HG03354 (cell line): Measurements from ENCODE around the gene HOXB4.

Experiments used
- ATAC-seq: cut with Tn5 transposase; IDR thresholded peaks from one replicate; pipeline ENCODE4 v1.9.1; 2021; ENCODE audit warnings: mild to moderate bottlenecking; ENCODE audit not compliant: unreplicated experiment, poor library complexity, severe bottlenecking

The HOXB4 gene

DNA sequence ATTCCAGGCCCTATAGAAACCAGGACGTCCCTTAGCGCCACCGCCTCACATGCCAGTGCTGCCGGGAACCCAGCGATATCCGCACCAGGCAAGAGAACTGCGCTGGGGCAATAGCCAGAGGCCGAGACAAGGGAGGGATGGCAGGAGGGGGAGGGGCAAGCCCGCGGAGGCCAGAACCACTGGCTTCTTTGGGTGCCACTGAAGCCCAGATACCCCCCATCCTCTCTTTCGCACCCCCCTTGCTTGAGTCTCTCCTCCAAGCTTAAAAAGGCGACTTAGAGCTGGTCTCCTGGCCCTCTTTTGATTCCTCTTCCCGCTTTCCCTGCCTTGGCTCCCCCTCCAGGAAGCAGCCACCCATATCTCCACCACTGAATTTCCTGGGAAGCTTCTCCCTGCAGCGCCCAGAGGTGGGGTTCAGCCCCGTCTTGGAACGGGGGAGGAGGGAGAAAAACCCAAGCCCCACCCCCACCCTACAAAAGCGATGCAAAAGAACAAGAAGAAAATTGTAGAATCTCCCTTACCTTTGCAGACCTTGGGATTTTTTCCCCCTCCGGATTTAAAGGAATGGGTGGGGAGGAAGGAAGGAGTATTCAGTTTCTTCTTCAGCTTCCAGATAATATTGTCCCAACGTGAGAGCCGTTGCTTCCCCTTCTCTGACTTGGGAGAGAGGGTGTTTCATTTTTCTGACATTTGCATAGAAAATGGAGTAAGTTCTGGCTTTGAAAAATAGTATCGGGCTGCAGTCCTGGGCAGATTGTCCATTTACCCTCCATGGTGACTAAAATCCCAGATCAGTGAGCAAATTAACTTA lies 26.0 kb upstream of the HOXB4 start:
- ATAC-seq: no peak

DNA sequence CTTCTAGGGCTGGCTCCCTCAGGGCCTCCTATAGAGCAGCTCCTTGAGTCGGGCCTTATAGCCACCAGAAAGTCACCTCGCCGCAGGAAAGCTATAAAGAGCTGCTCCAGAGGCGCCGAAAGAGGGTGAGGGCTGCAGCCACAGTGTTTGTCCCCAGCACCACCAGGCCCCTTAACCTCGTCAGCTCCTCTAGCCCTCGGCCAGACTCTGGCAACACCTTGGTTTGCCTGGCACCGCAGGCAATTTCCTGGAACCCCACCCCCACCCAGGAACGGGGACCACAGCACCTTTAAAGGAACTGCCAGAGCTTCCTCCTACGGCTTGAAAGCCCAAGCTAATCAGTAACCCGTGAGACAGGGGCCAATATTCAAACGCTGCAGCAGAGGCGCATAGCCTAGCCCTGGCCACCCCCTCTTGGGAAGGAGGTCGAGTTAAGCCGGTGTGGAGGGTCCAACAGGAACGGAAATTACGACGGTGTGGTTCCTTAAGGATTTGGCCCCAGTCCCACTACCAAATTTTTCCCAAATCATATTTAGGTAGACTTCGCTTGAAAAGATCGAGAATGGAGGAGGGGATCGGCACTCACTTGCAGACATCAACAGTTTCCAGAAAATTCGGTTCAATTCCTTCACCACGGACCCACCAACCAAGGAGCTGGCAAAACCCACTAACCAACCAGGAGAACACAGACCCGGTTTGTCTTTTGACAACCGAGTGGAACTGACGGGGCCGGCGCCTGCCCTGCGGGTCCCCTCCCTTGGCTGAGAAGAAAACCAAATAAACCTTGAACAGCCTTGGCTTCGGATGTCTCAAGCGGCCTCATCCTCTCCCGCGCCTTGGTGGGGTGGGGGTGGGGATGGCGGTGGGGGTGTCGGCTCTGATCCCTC lies 23.6 kb upstream of the HOXB4 start:
- no peak for ATAC-seq

DNA sequence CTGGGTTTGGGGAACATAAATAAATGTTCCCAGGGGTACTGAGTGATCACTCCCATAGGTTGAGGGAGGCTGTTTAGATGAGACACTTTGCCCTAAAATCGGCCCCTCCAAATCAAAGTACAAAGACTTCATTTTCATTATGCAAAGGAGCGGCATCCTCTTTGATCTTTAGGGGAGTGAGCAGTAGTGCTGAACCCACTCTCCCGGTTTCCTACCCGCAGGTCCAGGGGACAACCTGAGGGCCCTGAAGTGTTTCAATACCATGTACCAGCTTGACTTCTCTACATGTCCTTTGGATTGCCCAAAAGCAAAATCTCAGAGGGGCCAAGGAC lies 23.0 kb upstream of the HOXB4 start:
- no peak for ATAC-seq

DNA sequence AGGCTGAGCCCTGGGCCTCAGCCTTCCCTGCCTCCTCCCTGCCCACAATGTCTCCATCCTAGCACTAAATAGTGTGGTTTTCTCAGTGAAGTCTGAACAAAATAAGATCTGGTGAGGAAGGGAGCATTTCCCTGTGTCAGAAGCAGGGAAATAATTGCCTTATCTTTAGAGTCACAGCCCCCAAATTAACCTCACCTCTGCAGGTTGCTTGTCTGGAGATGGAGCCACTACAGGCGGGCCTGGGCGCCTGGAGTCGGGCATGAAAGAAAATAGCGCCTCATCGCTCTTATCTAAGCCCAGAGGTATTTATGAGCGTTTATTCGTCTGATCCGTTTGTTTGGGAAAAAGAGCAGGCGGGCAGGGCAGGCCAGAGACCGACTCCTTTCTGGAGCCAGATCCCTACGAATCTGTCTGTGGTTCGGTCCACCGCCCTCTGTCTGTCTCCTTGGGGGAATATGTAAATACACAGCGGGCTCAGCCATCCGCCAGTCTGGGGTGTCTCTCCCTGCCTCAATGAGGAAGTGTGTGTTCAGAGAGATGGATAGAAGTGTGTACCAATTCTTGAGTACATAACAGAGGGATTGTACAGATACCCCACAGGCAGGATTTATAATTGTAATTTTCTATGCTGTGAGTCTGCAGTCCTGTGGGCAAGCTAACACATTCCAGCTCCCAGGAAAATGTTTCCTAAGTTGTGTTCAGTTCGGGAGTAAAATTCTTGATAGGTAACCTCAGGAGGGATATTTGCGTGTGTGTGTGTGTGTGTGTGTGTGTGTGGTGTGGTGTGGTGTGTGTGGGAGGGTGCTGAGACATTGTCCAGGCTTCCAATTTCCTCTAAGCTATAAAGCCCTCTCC lies 22.3 kb upstream of the HOXB4 start:
- no peak for ATAC-seq

DNA sequence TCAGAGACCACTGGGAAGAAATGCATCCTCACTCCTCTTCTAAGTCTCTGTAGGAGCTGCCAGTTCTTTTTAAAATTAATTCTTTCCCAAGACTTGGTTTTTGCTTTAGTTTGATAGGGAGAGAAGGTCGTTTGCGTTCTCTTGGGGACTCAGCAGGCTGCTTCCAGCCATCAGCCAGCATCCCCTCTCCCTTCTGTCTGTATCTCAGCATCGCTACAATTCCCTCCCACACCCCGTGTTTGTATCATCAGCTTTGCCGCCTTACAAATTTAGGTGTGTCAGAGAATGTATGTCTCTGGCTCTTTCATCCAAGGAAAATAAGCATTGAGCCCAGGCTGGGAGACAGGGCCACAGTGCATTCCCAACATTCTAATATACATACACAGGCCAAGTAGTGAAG lies 21.2 kb upstream of the HOXB4 start:
- no peak for ATAC-seq

DNA sequence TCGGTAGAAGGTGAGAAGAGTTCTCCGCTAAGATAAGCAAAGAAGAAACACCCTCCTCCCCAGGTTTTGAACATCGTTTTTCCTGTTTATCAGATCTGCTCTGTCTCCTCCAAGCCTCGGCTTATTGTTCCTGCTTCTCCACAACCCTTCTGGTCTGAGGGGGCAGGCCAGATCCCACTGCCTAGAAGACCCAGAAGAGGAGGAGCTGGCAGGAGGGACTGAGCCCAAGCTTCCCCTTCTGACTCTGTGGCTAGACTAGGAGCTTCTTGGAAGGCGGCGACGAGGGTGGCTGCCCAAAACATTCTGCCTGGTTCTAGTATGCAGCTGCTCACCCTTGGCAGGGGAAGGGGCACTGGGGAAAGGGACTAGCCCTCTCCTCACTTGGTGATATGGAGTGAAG lies 20.6 kb upstream of the HOXB4 start:
- ATAC-seq: no peak

DNA sequence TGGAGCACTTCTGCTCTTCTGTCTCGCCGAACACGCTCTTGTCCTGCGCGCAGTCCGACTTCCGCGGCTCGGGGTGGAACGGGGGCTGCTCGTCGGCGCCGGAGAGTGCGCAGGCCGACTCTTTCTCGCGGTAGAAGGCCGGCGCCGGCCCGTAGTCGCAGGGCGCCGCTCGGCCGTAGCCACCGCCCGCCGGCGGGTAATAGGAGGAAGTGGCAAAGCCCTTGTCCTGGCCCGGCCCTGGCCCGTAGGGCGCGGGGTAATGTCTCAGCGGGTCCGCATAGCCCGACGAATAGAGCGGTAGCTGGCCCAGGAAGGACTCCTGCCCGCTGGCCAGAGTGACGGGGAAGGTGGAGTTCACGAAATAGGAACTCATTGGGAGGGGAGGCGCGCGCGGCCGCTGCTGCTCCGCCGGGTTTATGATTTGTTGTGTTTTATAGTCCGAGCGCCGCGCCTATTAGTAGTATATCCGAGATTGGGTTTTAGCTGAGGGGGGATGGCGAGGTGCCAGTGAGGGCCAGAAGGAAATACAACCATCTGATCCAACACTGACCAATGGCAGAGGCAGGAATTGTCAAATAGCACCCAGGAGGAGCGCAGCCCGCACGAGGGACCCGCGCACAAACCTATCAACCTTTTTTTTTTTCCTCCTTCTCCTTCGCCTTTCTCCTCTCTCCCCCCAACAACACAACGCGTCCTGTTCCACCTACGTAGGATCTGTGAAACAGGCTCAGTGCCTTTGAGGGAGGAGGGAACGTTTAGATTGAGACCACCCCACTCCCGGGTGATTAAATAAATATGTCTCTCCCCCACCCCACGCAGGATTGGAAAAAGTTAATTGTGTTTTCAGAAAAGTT lies 19.9 kb upstream of the HOXB4 start:
- peak; percentile 41 for ATAC-seq

DNA sequence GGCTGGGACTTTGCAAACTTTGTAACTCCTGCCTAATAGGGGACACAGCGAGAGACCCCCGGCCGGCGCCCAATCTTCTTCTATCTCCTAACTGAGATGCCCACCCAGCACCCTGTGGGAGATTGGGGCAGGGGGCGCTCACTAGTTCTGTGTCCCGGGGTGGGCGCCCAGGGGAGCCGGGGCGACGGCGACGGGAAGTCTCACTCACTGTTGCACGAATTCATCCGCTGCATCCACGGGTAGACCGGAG lies 19.3 kb upstream of the HOXB4 start:
- ATAC-seq: no peak

DNA sequence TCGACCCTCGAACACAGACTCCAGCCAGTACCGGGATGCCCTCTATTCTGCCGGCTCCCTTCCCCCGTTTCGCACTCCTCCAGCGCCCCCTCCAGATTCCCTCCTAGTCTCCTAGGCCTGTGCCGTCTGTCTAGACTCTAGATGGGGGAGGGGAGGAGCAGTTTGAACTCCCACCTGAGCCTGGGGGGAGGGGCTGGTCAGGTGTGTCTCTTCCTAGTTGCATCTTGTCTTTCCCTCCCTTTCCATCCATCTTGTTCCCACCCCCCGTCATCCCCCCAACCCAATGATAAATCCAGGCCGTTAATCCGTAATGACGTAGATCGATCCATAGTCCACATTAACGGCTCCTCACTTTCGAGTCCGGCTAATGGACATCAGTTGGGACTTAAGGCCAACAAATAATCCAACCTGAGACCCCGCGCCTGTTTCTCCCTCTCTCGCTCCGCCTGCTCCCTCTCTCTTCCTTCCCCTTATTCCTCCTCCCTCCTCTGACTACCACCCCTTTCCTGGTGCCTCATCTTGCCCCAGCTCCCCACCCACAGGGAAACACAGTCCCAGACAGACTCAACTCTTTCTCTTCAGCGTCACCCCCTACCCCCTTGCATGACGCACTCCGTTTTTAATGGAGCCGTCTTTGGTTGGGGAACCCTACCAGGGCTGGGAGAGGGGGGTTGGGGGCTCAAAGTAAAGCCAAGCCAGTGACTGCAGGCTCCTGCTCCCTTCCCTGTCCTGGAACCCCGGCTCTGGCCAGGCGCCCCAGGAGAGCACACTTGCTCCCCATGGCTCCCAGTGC lies 18.8 kb upstream of the HOXB4 start:
- ATAC-seq: no peak

DNA sequence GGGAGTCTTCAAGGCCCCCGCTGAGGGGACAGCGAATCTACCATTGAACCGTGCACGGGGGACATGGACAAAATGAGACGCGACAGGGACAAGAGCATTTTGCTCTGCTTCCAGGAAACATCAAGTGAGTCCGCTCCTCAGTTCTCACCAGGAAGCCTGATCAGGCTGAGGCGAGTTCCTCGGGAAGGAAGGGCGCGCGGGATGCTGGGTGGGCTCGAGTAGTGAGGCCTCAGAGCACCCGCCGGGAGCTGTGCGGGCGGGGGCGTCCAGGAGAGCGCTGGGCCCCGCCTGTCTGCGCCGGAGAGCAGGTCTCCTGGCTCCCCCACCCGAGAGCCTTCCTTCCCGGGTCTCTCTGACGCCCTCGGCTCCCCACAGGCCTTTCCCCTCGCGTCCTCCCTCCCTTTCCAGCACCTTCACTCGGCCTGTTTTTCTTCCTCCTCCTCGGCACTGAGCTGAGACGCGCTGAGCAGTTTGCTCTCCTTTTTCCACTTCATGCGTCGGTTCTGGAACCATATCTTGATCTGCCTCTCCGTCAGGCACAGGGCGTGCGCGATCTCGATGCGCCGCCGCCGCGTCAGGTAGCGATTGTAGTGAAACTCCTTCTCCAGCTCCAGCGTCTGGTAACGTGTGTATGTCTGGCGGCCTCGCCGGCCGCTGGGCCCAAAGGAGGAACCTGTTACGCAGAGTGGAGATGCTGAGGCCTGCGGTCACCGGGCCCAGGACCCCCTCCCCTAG lies 18.0 kb upstream of the HOXB4 start:
- ATAC-seq: no peak

DNA sequence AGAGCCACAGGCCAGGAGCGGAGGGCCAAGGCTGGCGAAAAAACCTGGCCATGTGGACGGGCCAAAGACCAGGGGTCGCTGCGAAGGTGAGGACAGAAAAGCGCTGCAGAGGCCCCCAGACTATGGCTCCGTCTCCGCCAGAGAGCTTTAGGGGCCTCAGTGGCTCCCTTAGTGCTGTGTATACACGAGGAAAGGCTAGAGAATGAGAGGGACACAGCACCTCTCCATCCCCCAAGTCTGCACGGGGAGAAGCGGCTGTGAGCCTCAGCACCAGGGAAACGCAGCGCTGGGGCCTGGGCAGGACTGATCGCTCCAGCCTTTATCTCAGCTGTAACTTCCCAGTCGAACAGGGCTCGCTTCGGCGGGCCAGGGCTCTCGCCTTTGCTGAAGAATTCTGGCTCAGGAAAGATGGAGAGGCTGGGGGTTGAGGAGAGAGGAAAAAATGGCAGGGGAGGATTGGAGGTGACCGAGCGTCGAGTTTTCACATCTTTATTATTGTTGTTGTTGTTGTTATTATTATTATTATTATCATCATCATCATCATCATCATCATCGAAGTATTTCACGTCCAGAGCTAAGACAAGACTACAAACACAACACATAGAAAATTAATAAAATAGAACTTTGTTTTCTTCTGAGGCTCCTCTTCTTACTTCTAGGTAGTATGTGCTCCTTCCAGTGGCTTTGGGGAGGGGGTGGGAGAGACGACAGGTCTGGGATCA lies 17.3 kb upstream of the HOXB4 start:
- ATAC-seq: no peak

DNA sequence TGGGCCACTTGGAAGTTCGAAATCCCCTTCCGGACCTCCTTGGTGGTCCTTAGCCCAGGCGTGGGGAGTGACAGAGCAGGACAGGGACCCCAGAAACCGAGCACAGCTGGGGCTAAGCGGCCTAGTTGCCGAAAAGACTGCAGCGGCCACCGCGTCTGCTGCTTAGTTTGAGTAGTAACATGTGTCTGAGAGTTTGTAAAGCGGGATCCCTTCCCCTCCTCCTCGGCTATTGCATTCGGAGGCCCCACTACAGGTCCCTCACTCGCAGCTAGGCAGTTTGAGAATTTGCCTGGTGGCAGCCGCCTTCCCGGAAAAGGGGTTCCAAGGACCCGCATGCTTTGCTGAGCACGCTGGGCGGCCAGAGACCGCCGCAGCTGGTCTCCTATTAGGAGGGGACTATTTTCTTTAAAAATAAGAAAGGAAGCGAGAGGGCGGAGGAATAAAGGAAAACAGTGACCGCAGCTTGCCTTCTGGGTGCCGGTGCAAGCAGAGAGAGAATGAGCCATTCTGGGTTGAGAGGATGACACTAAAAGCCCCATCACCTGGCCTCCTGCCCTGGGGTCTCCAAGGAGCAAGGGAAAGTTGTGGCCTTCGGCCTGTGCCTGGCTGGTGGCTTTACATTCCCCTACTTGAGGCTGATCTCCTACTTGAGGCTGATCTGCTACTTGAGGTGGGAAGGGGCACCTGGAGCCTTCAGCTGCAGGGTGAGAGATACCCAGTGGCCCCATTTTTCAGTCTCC lies 16.6 kb upstream of the HOXB4 start:
- no peak for ATAC-seq

DNA sequence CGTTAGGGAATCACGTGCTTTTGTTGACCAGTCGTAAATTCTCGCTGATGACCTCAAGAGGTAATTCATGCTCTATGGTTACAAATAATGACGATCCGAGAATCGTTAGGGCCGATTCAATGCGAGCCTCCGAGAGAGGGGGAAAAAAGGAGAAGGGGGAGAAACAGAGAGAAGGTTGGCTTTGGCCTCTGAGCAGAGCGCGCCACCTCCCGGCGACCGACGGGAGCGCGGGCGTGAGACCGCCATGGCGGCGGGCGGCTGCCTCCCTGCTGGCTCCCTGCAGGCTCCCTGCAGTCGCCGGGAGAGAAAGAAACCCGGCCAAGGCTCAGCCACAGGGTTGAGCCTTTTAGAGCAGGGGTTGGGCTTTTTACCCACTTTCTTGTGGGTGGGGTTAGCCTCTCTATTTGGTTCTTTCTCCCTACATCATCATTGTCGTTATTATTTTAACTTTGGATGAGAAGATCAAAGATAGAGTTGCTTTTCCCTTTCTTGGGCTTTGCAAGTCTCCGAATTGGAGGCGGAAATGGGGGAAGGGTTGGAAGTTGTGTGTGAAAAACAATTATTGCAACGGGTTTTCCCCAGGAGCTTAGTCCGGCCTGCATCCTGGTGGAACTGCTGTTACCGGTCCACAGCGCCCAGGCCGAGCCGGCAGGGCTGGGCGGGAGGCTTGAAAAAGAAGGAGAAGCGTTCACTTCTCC lies 15.8 kb upstream of the HOXB4 start:
- no peak for ATAC-seq

DNA sequence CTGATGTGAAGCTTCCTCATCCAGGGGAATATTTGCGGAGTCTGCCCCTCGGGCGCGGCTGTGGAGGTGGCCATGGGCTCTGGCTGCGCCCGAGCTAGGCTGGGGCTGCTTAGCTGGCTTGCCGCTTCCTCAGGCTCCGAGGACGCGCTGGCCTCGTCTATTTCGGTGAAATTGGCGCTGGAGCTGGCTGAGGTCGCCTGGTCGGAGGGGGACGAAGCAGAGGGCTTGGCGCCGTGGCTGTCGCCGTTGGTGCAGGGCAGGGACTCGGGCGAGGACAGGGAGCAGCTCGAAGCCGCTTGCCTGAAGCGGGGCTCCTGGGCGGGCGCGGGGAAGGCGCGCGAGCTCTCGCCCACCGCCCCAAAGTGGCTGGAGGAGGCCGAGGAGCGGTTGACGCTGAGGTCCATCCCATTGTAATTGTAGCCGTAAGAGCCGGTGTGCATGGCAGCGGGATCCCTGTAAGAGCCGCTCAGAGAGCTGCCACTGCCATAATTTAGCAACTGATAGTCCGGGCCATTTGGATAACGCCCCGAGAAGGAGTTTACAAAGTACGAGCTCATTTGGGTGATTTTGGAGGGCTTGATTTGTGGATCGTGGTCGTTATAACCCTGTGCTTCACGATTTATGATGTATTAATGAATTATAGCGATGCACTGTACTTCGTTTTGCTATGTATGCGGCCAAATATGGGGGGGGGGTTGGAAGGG lies 15.1 kb upstream of the HOXB4 start, which contains the start of gene HOXB5:
TSS of gene HOXB5 (minus strand) at position 654 of the 704 bp plus-strand sequence. CDS start at position 557, 97 bp downstream.
- no peak for ATAC-seq

DNA sequence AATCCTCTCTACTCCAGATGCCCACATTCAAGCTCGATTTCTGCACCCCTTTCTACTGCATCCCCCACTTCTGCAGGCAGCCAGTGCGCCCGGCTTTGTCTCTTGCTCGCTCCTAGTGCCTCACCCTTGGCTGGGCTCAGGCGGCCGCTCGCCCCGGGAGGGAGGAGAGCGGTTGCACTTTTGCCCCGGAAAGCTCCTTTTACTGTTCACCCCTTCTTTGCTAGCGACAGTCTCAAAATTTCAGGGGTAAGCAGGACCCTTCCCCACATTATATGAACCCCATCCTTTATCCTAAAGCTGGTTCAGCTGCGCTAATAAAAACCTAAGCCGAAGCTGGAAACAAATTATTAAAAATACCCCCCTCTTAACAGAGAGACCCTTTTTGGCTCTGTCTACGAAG lies 14.4 kb upstream of the HOXB4 start:
- no peak for ATAC-seq

DNA sequence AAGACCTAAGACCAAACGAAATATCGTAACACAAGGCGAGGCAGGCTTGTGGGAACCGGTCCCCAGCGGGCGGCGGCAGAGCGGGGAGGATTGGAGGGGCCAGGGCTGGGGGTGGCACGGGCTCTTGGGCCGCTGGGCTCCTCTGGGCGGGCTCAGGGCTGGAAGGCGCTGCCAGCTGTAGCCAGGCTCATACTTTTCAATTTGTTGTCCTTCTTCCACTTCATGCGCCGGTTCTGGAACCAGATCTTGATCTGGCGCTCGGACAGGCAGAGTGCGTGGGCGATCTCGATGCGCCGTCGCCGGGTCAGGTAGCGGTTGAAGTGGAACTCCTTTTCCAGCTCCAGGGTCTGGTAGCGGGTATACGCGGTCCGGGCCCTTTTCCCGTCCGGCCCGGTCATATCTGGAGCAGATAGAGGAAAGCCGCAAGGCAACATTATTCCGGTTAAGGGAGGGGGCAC lies 13.9 kb upstream of the HOXB4 start:
- no peak for ATAC-seq
